ENCODE measurements around the gene ETFA. TPM values are rescaled to one million over a fixed set of nuclear protein-coding genes. Genes with fewer than 3 reads are reported as not detected.

ETFA gene
- total and polyA plus RNA-seq, 2 donors = 83.5 to 116 TPM

GRCh38 chr15:76181705-76182107 is 129.6 kb downstream of the ETFA start:
- WGBS = 84% methylated on average over 9 of the region's 9 CpGs
- Histone ChIP-seq H3K27ac (ENCODE audit: low read depth in 1 of 2, low read length in 1 of 2) (no peak overlapping the region), H3K36me3 (ENCODE audit: control insufficient read depth in 2 of 2, insufficient read depth in 2 of 2, low read length in 1 of 2) (no peaks in the 10 kb centered on the region), H3K4me3 (ENCODE audit: low read length in 2 of 2) (no peak overlapping the region), H3K27me3 (ENCODE audit: control insufficient read depth in 2 of 2, insufficient read depth in 1 of 2, low read length in 1 of 2) (peaks cover 0 to 22% of the 10 kb centered on the region in 2 donors), H3K9me3 (ENCODE audit: control insufficient read depth in 2 of 2, insufficient read depth in 1 of 2, low read length in 1 of 2) (peaks cover 0 to 1% of the 10 kb centered on the region in 2 donors), H3K4me1 (ENCODE audit: control insufficient read depth in 2 of 2, insufficient read depth in 2 of 2, low read length in 2 of 2) (no peaks in the 10 kb centered on the region)
- no peak for DNase-seq (ENCODE audit: low read depth in 6 of 9, low spot score in 9 of 9)

DNA sequence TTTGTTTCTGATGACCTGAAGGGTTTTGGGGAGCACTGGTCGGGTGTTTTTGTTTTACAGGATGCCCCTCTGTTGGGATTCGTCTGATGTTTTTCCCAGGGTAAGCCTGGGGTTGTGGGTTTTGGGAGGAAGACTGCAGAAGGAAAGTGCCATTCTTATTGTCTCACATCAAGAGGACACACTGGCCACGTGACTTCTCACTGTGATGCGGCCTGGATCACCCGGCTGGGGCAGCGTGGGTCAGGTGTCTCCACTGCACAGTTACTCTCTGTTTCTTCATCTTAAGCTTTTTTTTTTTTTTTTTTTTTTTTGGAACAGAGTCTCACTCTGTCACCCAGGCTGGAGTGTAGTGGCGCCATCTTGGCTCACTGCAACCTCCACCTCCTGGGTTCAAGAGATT is 130.9 kb downstream of the ETFA start:
- no peaks in the 10 kb centered on the region for H3K4me1 ChIP-seq (ENCODE audit: control insufficient read depth in 2 of 2, insufficient read depth in 2 of 2, low read length in 2 of 2)
- H3K27me3 ChIP-seq (ENCODE audit: control insufficient read depth in 2 of 2, insufficient read depth in 1 of 2, low read length in 1 of 2) = peaks cover 0 to 22% of the 10 kb centered on the region in 2 donors
- WGBS = 97% methylated on average over 7 of the region's 7 CpGs
- H3K27ac ChIP-seq (ENCODE audit: low read depth in 1 of 2, low read length in 1 of 2) = no peak overlapping the region
- no peak for DNase-seq (ENCODE audit: low read depth in 6 of 9, low spot score in 9 of 9)
- H3K9me3 ChIP-seq (ENCODE audit: control insufficient read depth in 2 of 2, insufficient read depth in 1 of 2, low read length in 1 of 2) = peaks cover 0 to 1% of the 10 kb centered on the region in 2 donors
- no peaks in the 10 kb centered on the region for H3K36me3 ChIP-seq (ENCODE audit: control insufficient read depth in 2 of 2, insufficient read depth in 2 of 2, low read length in 1 of 2)
- H3K4me3 ChIP-seq (ENCODE audit: low read length in 2 of 2) = no peak overlapping the region

GRCh38 chr15:76179023-76179422 is 132.2 kb downstream of the ETFA start:
- Histone ChIP-seq H3K27ac (ENCODE audit: low read depth in 1 of 2, low read length in 1 of 2) (no peak overlapping the region), H3K27me3 (ENCODE audit: control insufficient read depth in 2 of 2, insufficient read depth in 1 of 2, low read length in 1 of 2) (peaks cover 0 to 22% of the 10 kb centered on the region in 2 donors), H3K4me3 (ENCODE audit: low read length in 2 of 2) (no peak overlapping the region), H3K36me3 (ENCODE audit: control insufficient read depth in 2 of 2, insufficient read depth in 2 of 2, low read length in 1 of 2) (no peaks in the 10 kb centered on the region), H3K9me3 (ENCODE audit: control insufficient read depth in 2 of 2, insufficient read depth in 1 of 2, low read length in 1 of 2) (peaks cover 0 to 1% of the 10 kb centered on the region in 2 donors), H3K4me1 (ENCODE audit: control insufficient read depth in 2 of 2, insufficient read depth in 2 of 2, low read length in 2 of 2) (no peaks in the 10 kb centered on the region)
- no peak for DNase-seq (ENCODE audit: low read depth in 6 of 9, low spot score in 9 of 9)
- WGBS = 97% methylated on average over 4 of the region's 4 CpGs

DNA sequence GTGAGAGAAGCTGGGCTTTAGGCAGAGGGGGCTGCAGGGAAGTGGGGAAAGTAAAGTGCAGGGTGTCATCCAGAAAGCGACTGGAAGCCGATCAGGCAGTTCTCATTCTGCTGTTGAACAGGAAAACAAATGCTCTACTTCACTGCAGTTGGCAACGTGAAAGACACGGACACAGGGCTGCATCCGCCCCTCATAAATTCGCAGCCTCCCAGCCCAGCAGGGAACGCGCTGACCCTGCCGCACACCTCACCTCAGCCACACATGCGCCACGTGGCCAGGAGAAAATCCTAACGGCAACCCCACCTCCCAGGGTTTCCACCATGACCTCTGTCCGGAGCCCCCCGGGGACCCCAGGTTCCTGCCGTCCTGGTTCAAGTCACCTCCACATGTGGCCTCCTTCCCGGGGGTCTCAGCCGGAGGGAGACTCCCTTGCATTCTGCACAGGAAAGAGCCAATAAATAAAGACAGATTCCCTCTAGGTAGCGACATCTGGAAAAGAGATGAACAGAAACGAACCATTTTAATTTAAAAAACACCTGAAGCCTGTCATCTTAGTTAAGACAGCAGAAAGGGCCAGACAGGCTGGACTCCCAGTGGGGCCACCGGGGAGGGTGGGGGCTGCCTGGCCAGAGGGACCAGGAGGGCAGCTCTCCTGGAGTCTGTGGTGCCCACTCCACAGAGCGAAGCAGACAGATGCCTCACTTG is 132.8 kb downstream of the ETFA start:
- H3K4me1 ChIP-seq (ENCODE audit: control insufficient read depth in 2 of 2, insufficient read depth in 2 of 2, low read length in 2 of 2) = no peaks in the 10 kb centered on the region

DNA sequence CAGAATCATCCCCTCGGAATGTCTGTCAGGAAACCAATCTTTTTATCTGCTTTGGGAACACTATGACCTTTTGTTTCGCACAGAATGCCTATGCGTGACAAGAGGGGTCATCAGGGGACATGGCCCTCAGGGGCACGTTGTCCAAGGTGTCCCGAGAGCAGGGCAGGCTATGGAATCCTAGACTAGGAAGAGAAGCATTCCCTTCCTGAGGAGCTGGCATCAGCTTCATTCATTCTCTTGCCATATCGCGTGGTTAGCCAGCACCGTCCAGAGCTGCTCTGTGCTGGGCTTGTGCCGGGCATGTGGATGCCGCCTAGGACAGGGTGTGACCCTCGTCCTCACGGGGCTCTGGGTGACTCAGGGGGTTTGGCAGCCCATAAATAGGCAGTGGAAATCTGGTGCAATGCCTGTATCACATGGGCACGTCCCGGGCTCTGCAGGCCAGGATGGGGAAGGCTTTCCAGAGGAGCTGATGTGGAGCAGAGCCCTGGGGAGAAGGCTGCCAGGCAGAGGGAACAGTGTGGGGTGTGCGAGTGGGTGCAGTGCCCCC is 133.7 kb downstream of the ETFA start:
- Histone ChIP-seq H3K27ac (ENCODE audit: low read depth in 1 of 2, low read length in 1 of 2) (no peak overlapping the region), H3K4me3 (ENCODE audit: low read length in 2 of 2) (no peak overlapping the region), H3K4me1 (ENCODE audit: control insufficient read depth in 2 of 2, insufficient read depth in 2 of 2, low read length in 2 of 2) (no peaks in the 10 kb centered on the region), H3K36me3 (ENCODE audit: control insufficient read depth in 2 of 2, insufficient read depth in 2 of 2, low read length in 1 of 2) (no peaks in the 10 kb centered on the region), H3K27me3 (ENCODE audit: control insufficient read depth in 2 of 2, insufficient read depth in 1 of 2, low read length in 1 of 2) (peaks cover 0 to 19% of the 10 kb centered on the region in 2 donors), H3K9me3 (ENCODE audit: control insufficient read depth in 2 of 2, insufficient read depth in 1 of 2, low read length in 1 of 2) (peaks cover 0 to 1% of the 10 kb centered on the region in 2 donors)
- no peak for DNase-seq (ENCODE audit: low read depth in 6 of 9, low spot score in 9 of 9)
- WGBS = 88% methylated on average over 15 of the region's 15 CpGs

More for the DNA sequence above, 132.8 kb downstream of the ETFA start:
- peaks cover 0 to 19% of the 10 kb centered on the region in 2 donors for H3K27me3 ChIP-seq (ENCODE audit: control insufficient read depth in 2 of 2, insufficient read depth in 1 of 2, low read length in 1 of 2)
- WGBS = 63% methylated on average over 21 of the region's 21 CpGs
- H3K9me3 ChIP-seq (ENCODE audit: control insufficient read depth in 2 of 2, insufficient read depth in 1 of 2, low read length in 1 of 2) = peaks cover 0 to 1% of the 10 kb centered on the region in 2 donors
- no peak overlapping the region for H3K27ac ChIP-seq (ENCODE audit: low read depth in 1 of 2, low read length in 1 of 2)
- no peaks in the 10 kb centered on the region for H3K36me3 ChIP-seq (ENCODE audit: control insufficient read depth in 2 of 2, insufficient read depth in 2 of 2, low read length in 1 of 2)
- DNase-seq (ENCODE audit: low read depth in 6 of 9, low spot score in 9 of 9) = no peak
- H3K4me3 ChIP-seq (ENCODE audit: low read length in 2 of 2) = no peak overlapping the region

DNA sequence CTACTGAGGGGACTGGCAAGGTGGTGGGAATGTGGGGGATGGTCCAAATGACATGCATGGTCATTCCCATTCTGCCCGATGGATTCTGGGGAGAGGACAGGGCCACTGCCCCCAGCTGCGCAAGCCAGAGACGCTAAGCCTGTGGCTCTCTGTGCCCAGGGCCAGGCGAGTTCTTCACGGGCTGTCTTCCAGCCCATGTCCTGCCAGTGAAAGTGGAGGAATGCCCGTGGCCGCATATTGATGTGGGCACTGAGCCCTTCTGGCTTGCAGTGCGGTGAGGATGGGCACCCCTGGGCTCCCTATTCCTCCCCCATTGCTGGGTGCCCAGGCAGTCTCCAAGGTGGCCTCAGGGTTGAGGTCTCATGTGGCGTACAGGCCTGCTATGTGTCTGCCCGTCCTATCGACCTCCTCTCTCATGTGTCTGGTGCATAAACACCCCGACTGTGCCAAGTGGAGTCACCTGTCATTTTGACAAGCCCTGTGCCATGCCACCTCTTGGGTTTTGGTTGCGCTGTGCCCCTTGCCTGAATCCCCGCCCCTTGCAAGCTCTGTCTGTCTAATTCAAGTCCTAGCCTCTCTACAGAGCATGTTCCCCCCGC is 134.7 kb downstream of the ETFA start:
- H3K36me3 ChIP-seq (ENCODE audit: control insufficient read depth in 2 of 2, insufficient read depth in 2 of 2, low read length in 1 of 2) = no peaks in the 10 kb centered on the region

GRCh38 chr15:76176059-76176458 is 135.2 kb downstream of the ETFA start:
- H3K9me3 ChIP-seq (ENCODE audit: control insufficient read depth in 2 of 2, insufficient read depth in 1 of 2, low read length in 1 of 2) = peaks cover 0 to 1% of the 10 kb centered on the region in 2 donors
- 97% methylated on average over 10 of the region's 10 CpGs for WGBS
- no peak overlapping the region for H3K27ac ChIP-seq (ENCODE audit: low read depth in 1 of 2, low read length in 1 of 2)
- no peaks in the 10 kb centered on the region for H3K36me3 ChIP-seq (ENCODE audit: control insufficient read depth in 2 of 2, insufficient read depth in 2 of 2, low read length in 1 of 2)
- no peak for DNase-seq (ENCODE audit: low read depth in 6 of 9, low spot score in 9 of 9)
- H3K4me3 ChIP-seq (ENCODE audit: low read length in 2 of 2) = no peak overlapping the region
- H3K27me3 ChIP-seq (ENCODE audit: control insufficient read depth in 2 of 2, insufficient read depth in 1 of 2, low read length in 1 of 2) = peaks cover 0 to 19% of the 10 kb centered on the region in 2 donors
- no peaks in the 10 kb centered on the region for H3K4me1 ChIP-seq (ENCODE audit: control insufficient read depth in 2 of 2, insufficient read depth in 2 of 2, low read length in 2 of 2)

More for the DNA sequence above, 134.7 kb downstream of the ETFA start:
- 95% methylated on average over 15 of the region's 15 CpGs for WGBS
- H3K4me1 ChIP-seq (ENCODE audit: control insufficient read depth in 2 of 2, insufficient read depth in 2 of 2, low read length in 2 of 2) = no peaks in the 10 kb centered on the region
- DNase-seq (ENCODE audit: low read depth in 6 of 9, low spot score in 9 of 9) = no peak
- no peak overlapping the region for H3K4me3 ChIP-seq (ENCODE audit: low read length in 2 of 2)
- H3K27ac ChIP-seq (ENCODE audit: low read depth in 1 of 2, low read length in 1 of 2) = no peak overlapping the region
- H3K27me3 ChIP-seq (ENCODE audit: control insufficient read depth in 2 of 2, insufficient read depth in 1 of 2, low read length in 1 of 2) = peaks cover 0 to 19% of the 10 kb centered on the region in 2 donors
- peaks cover 0 to 1% of the 10 kb centered on the region in 2 donors for H3K9me3 ChIP-seq (ENCODE audit: control insufficient read depth in 2 of 2, insufficient read depth in 1 of 2, low read length in 1 of 2)

DNA sequence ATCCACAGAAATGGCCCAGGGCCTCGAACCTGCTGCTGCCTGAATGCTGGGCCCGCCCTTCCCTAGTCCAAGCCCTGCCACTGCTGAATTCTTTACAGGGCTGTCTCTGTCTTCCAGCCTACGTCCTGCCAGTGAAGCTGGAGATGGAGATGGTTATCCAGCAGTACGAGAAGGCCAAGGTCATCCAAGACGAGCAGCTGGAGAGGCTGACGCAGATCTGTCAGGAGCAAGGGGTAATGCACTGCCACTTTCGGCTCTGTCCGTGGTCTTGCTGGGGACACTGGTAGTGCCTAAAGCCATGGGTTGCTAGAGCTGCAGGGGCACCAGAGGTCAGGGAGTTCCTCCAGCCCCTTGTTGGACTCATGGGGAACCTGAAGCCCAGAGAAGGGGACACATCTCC is 135.8 kb downstream of the ETFA start:
- peaks cover 0 to 19% of the 10 kb centered on the region in 2 donors for H3K27me3 ChIP-seq (ENCODE audit: control insufficient read depth in 2 of 2, insufficient read depth in 1 of 2, low read length in 1 of 2)
- DNase-seq (ENCODE audit: low read depth in 6 of 9, low spot score in 9 of 9) = no peak
- no peaks in the 10 kb centered on the region for H3K4me1 ChIP-seq (ENCODE audit: control insufficient read depth in 2 of 2, insufficient read depth in 2 of 2, low read length in 2 of 2)
- WGBS = 95% methylated on average over 8 of the region's 8 CpGs
- H3K4me3 ChIP-seq (ENCODE audit: low read length in 2 of 2) = no peak overlapping the region
- no peaks in the 10 kb centered on the region for H3K36me3 ChIP-seq (ENCODE audit: control insufficient read depth in 2 of 2, insufficient read depth in 2 of 2, low read length in 1 of 2)
- peaks cover 0 to 1% of the 10 kb centered on the region in 2 donors for H3K9me3 ChIP-seq (ENCODE audit: control insufficient read depth in 2 of 2, insufficient read depth in 1 of 2, low read length in 1 of 2)
- H3K27ac ChIP-seq (ENCODE audit: low read depth in 1 of 2, low read length in 1 of 2) = no peak overlapping the region

DNA sequence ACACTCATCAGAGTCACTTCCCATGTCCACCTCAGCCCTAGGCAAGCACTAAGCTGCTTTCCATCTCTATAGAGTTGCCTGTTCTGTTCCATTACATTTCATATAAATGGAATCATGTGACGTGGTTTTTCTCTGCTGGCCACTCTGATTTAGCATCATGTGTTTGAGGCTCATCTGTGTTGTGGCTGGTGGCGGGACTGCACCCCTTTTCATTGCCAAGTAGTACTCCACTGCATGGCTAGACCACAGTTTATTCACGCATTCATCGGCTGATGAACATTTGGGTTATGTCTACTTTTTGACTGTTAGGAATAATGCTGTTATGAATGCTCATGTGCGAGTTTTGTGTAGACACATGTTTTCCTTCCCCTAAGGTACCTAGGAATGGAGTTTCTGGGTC is 136.6 kb downstream of the ETFA start:
- H3K4me3 ChIP-seq (ENCODE audit: low read length in 2 of 2) = no peak overlapping the region
- WGBS = 86% methylated on average over 5 of the region's 5 CpGs
- peaks cover 0 to 19% of the 10 kb centered on the region in 2 donors for H3K27me3 ChIP-seq (ENCODE audit: control insufficient read depth in 2 of 2, insufficient read depth in 1 of 2, low read length in 1 of 2)
- H3K4me1 ChIP-seq (ENCODE audit: control insufficient read depth in 2 of 2, insufficient read depth in 2 of 2, low read length in 2 of 2) = no peaks in the 10 kb centered on the region
- no peak for DNase-seq (ENCODE audit: low read depth in 6 of 9, low spot score in 9 of 9)
- no peaks in the 10 kb centered on the region for H3K36me3 ChIP-seq (ENCODE audit: control insufficient read depth in 2 of 2, insufficient read depth in 2 of 2, low read length in 1 of 2)
- H3K9me3 ChIP-seq (ENCODE audit: control insufficient read depth in 2 of 2, insufficient read depth in 1 of 2, low read length in 1 of 2) = peaks cover 0 to 1% of the 10 kb centered on the region in 2 donors
- no peak overlapping the region for H3K27ac ChIP-seq (ENCODE audit: low read depth in 1 of 2, low read length in 1 of 2)
